NCI-H774 (cell line): ENCODE data around the gene BNC2.

Source experiments
- DNase-seq: peaks from one replicate; lab custom pipeline; 2025; lab: John Stamatoyannopoulos, UW

The BNC2 gene

GRCh38 chr9:16417161-16417560 lies 453.3 kb downstream of the BNC2 start:
- DNase-seq, result no peak

GRCh38 chr9:16414451-16414850 lies 456.0 kb downstream of the BNC2 start:
- DNase-seq, result no peak

GRCh38 chr9:16413509-16414016 lies 456.9 kb downstream of the BNC2 start:
- no peak for DNase-seq

GRCh38 chr9:16412740-16413139 lies 457.7 kb downstream of the BNC2 start:
- DNase-seq, result no peak

- no peak for DNase-seq
These were observed 459.2 kb downstream of the BNC2 start for GRCh38 chr9:16411311-16411710.

- no peak for DNase-seq
These were observed 459.7 kb downstream of the BNC2 start for GRCh38 chr9:16410601-16411280.

GRCh38 chr9:16407617-16408016 lies 462.9 kb downstream of the BNC2 start:
- DNase-seq, result no peak

GRCh38 chr9:16406526-16407225 lies 463.8 kb downstream of the BNC2 start:
- DNase-seq, result no peak

- no peak for DNase-seq
These were observed 465.0 kb downstream of the BNC2 start for GRCh38 chr9:16405421-16405820.

- DNase-seq, result no peak
These were observed 468.8 kb downstream of the BNC2 start for GRCh38 chr9:16401701-16402100.

GRCh38 chr9:16398691-16399090 lies 471.8 kb downstream of the BNC2 start:
- DNase-seq, result no peak

GRCh38 chr9:16396389-16396788 lies 474.1 kb downstream of the BNC2 start:
- no peak for DNase-seq

- DNase-seq, result no peak
These were observed 479.1 kb downstream of the BNC2 start for GRCh38 chr9:16391369-16391768.

- DNase-seq, result no peak
These were observed 483.1 kb downstream of the BNC2 start for GRCh38 chr9:16387382-16387781.

- DNase-seq, result no peak
These were observed 483.7 kb downstream of the BNC2 start for GRCh38 chr9:16386827-16387077.

- DNase-seq, result no peak
These were observed 484.3 kb downstream of the BNC2 start for GRCh38 chr9:16386007-16386826.

- no peak for DNase-seq
These were observed 484.9 kb downstream of the BNC2 start for GRCh38 chr9:16385590-16385989.

GRCh38 chr9:16384993-16385392 lies 485.5 kb downstream of the BNC2 start:
- DNase-seq, result no peak

GRCh38 chr9:16377311-16377710 lies 493.2 kb downstream of the BNC2 start:
- DNase-seq, result no peak

GRCh38 chr9:16371306-16371705 lies 499.2 kb downstream of the BNC2 start:
- no peak for DNase-seq

GRCh38 chr9:16370647-16371046 lies 499.8 kb downstream of the BNC2 start:
- no peak for DNase-seq

GRCh38 chr9:16369427-16369826 lies 501.0 kb downstream of the BNC2 start:
- no peak for DNase-seq
